ENCODE measurements around the gene BBOX1. TPM values are rescaled to one million over a fixed set of nuclear protein-coding genes. Genes with fewer than 3 reads are reported as not detected.

Gene BBOX1
- polyA plus RNA-seq, 1 donor from 2014 or later, result not detected

DNA sequence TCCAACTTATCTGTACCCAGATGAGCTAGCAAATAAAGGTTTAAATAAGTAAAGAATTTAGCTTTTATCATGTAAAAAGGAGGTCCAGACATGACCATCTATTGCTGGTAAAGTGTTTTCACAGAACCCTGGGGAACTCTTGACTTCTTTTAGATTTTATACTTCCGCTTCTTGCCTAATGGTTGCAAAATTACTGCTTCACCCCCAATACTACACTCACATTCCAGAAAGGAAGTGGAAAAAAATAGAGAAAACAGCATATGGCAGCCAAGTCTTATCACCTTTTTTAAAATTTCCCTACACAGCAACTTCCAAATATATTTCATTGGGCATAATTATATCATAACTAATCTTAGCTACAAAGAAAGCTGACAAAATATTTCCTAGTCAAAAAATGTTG is 12.1 kb downstream of the BBOX1 start:
- H3K9ac ChIP-seq (ENCODE audit: low read length), result no peak overlapping the region
- H3K9me3 ChIP-seq (ENCODE audit: low read length), result no peaks in the 10 kb centered on the region
- H3F3A ChIP-seq (ENCODE audit: insufficient read depth, low read length, poor library complexity, severe bottlenecking), result no peaks in the 10 kb centered on the region
- no peak overlapping the region for H3K4me2 ChIP-seq (ENCODE audit: low read length)
- no peaks in the 10 kb centered on the region for H3K27me3 ChIP-seq (ENCODE audit: insufficient read depth, low read depth, low read length)
- TF ChIP-seq, protein P1, sequence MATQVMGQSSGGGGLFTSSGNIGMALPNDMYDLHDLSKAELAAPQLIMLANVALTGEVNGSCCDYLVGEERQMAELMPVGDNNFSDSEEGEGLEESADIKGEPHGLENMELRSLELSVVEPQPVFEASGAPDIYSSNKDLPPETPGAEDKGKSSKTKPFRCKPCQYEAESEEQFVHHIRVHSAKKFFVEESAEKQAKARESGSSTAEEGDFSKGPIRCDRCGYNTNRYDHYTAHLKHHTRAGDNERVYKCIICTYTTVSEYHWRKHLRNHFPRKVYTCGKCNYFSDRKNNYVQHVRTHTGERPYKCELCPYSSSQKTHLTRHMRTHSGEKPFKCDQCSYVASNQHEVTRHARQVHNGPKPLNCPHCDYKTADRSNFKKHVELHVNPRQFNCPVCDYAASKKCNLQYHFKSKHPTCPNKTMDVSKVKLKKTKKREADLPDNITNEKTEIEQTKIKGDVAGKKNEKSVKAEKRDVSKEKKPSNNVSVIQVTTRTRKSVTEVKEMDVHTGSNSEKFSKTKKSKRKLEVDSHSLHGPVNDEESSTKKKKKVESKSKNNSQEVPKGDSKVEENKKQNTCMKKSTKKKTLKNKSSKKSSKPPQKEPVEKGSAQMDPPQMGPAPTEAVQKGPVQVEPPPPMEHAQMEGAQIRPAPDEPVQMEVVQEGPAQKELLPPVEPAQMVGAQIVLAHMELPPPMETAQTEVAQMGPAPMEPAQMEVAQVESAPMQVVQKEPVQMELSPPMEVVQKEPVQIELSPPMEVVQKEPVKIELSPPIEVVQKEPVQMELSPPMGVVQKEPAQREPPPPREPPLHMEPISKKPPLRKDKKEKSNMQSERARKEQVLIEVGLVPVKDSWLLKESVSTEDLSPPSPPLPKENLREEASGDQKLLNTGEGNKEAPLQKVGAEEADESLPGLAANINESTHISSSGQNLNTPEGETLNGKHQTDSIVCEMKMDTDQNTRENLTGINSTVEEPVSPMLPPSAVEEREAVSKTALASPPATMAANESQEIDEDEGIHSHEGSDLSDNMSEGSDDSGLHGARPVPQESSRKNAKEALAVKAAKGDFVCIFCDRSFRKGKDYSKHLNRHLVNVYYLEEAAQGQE (IDR thresholded peaks at IDR 0.05; ENCODE audit: borderline replicate concordance), result no peak
- no peak for TF ChIP-seq EZH2 (IDR thresholded peaks at IDR 0.05; ENCODE audit: borderline replicate concordance, insufficient read depth, low read length, poor library complexity, severe bottlenecking)
- TF ChIP-seq SMC3 (conservative IDR thresholded peaks at IDR 0.05; ENCODE audit: poor library complexity), result no peak
- TF ChIP-seq EP300 (conservative IDR thresholded peaks at IDR 0.05; ENCODE audit: poor library complexity, severe bottlenecking), result no peak
- TF ChIP-seq MXI1 (conservative IDR thresholded peaks at IDR 0.05; ENCODE audit: poor library complexity, severe bottlenecking), result no peak
- no peak for TF ChIP-seq TAF1 (IDR thresholded peaks at IDR 0.05; ENCODE audit: low read depth)
- TF ChIP-seq RAD21 (conservative IDR thresholded peaks at IDR 0.05), result no peak
- no peak for TF ChIP-seq POLR2AphosphoS5 (IDR thresholded peaks at IDR 0.05)
- TF ChIP-seq, protein P2, sequence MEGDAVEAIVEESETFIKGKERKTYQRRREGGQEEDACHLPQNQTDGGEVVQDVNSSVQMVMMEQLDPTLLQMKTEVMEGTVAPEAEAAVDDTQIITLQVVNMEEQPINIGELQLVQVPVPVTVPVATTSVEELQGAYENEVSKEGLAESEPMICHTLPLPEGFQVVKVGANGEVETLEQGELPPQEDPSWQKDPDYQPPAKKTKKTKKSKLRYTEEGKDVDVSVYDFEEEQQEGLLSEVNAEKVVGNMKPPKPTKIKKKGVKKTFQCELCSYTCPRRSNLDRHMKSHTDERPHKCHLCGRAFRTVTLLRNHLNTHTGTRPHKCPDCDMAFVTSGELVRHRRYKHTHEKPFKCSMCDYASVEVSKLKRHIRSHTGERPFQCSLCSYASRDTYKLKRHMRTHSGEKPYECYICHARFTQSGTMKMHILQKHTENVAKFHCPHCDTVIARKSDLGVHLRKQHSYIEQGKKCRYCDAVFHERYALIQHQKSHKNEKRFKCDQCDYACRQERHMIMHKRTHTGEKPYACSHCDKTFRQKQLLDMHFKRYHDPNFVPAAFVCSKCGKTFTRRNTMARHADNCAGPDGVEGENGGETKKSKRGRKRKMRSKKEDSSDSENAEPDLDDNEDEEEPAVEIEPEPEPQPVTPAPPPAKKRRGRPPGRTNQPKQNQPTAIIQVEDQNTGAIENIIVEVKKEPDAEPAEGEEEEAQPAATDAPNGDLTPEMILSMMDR (IDR thresholded peaks at IDR 0.05; ENCODE audit: poor library complexity, severe bottlenecking), result no peak
- H3K4me3 ChIP-seq (ENCODE audit: low read length), result no peak overlapping the region
- no peak overlapping the region for H3K27ac ChIP-seq (ENCODE audit: low read length)
- no peaks in the 10 kb centered on the region for H4K20me1 ChIP-seq (ENCODE audit: insufficient read depth)
- H3K9me2 ChIP-seq (ENCODE audit: insufficient read depth, low read length), result no peaks in the 10 kb centered on the region
- no peaks in the 10 kb centered on the region for H3K36me3 ChIP-seq (ENCODE audit: insufficient read depth, low read length)
- H2AFZ ChIP-seq (ENCODE audit: low read depth, low read length), result no peak overlapping the region
- H3K79me2 ChIP-seq (replicated peaks; ENCODE audit: insufficient read depth, low read length), result no peaks in the 10 kb centered on the region

DNA sequence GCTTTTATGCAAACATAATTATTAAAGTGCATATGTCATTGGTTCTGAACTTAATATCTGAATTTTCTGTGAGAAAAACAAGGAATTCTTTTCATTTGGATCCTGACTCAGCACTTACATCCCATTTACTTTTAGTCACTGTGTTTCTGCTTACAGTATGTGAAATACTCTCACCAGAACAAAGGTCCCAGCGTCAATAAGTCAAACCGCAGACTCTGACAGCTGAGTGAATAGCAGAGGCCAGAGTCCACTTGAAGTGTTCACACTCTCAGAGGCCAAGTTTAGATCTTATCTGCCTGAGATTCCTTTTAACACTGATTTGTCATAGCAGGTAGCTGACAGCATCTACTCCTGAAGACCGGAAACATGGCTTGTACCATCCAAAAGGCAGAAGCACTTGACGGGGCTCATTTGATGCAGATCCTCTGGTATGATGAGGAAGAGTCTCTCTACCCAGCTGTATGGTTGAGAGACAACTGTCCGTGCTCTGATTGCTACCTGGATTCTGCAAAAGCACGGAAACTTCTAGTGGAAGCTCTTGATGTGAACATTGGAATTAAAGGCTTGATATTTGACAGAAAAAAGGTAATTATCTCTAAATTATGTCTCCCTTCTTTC is 14.6 kb downstream of the BBOX1 start:
- Histone ChIP-seq H3K9me3 (ENCODE audit: low read length) (no peaks in the 10 kb centered on the region), H4K20me1 (ENCODE audit: insufficient read depth) (no peaks in the 10 kb centered on the region), H3K27me3 (ENCODE audit: insufficient read depth, low read depth, low read length) (no peaks in the 10 kb centered on the region), H2AFZ (ENCODE audit: low read depth, low read length) (no peak overlapping the region), H3F3A (ENCODE audit: insufficient read depth, low read length, poor library complexity, severe bottlenecking) (no peaks in the 10 kb centered on the region), H3K4me3 (ENCODE audit: low read length) (no peak overlapping the region), H3K36me3 (ENCODE audit: insufficient read depth, low read length) (no peaks in the 10 kb centered on the region), H3K9me2 (ENCODE audit: insufficient read depth, low read length) (no peaks in the 10 kb centered on the region), H3K9ac (ENCODE audit: low read length) (no peak overlapping the region), H3K79me2 (replicated peaks; ENCODE audit: insufficient read depth, low read length) (no peaks in the 10 kb centered on the region), H3K27ac (ENCODE audit: low read length) (no peak overlapping the region), H3K4me2 (ENCODE audit: low read length) (no peak overlapping the region)
- TF ChIP-seq MXI1 (conservative IDR thresholded peaks at IDR 0.05; ENCODE audit: poor library complexity, severe bottlenecking) (no peak), RAD21 (conservative IDR thresholded peaks at IDR 0.05) (no peak), SMC3 (conservative IDR thresholded peaks at IDR 0.05; ENCODE audit: poor library complexity) (no peak), POLR2AphosphoS5 (IDR thresholded peaks at IDR 0.05) (no peak), EP300 (conservative IDR thresholded peaks at IDR 0.05; ENCODE audit: poor library complexity, severe bottlenecking) (no peak), EZH2 (IDR thresholded peaks at IDR 0.05; ENCODE audit: borderline replicate concordance, insufficient read depth, low read length, poor library complexity, severe bottlenecking) (no peak), TAF1 (IDR thresholded peaks at IDR 0.05; ENCODE audit: low read depth) (no peak)
- TF ChIP-seq, protein P2 (IDR thresholded peaks at IDR 0.05; ENCODE audit: poor library complexity, severe bottlenecking), result no peak
- TF ChIP-seq, protein P1 (IDR thresholded peaks at IDR 0.05; ENCODE audit: borderline replicate concordance), result no peak

Measured in neural cell (in vitro differentiated cells).